Subcutaneous preadipocyte (primary cell): Measurements from ENCODE around the gene PELI3. TPM values are rescaled to one million over a fixed set of nuclear protein-coding genes. Genes with fewer than 3 reads are reported as not detected.

ENCODE experiments used
- small RNA-seq: library from RNA; depleted of rRNA; stranded (forward); fragments of <200 nt; gene quantifications from one replicate; pipeline ENCODE3, GENCODE V24; 2012
- total RNA-seq: library from RNA; depleted of rRNA; stranded (reverse); fragments of >200 nt; gene quantifications from 2 replicates; pipeline ENCODE4 v1.2.3, GENCODE V29; 2012

Gene PELI3, protein sequence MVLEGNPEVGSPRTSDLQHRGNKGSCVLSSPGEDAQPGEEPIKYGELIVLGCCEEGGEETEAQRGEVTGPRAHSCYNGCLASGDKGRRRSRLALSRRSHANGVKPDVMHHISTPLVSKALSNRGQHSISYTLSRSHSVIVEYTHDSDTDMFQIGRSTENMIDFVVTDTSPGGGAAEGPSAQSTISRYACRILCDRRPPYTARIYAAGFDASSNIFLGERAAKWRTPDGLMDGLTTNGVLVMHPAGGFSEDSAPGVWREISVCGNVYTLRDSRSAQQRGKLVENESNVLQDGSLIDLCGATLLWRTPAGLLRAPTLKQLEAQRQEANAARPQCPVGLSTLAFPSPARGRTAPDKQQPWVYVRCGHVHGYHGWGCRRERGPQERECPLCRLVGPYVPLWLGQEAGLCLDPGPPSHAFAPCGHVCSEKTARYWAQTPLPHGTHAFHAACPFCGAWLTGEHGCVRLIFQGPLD
- total RNA-seq, result 8.5 and 11.5 TPM in 2 replicates

DNA sequence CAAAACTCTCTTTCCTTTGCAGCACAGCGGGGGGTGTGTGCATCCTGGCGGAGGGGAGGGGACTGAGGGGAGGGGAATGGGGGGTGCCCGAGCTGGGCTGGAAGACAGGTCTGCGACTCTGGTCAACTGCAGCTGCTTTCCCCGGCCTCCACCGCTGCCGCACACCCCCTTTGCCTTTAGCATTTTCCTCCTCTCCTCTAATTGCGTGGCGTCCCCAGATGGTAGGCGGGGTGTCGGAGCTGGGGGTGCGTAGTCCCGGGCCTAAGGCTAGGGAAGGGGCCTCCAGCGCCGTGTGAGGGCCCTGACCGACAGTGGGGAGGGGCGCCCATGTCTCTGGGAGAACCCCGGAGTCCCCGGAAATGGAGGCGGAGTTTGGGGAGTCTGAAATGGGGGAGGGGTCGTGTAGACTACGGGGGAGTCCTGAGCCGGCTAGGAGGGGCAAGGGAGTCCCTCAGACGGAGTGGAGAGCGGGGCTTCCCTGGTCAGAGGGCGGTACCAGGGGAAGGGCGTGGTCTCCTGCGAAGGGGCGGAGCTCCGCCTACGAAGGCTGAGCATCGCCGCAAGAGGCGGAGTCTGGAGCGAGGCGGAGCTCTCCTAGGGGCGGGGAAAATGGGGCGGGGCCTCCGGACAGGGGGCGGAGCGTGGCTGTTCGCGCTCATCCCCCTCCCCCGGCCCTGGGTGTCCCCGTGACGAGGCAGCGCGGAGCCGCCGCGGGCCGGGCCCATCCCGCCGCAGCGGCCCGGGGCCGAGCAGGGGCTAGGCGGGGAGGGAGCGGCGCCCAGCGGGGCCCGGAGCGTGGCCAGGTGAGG, at the start of gene PELI3:
Gene PELI3, plus strand, starts transcription at position 681 of the 809 bp plus-strand sequence. CDS start 1,224 bp downstream, outside the sequence.

DNA sequence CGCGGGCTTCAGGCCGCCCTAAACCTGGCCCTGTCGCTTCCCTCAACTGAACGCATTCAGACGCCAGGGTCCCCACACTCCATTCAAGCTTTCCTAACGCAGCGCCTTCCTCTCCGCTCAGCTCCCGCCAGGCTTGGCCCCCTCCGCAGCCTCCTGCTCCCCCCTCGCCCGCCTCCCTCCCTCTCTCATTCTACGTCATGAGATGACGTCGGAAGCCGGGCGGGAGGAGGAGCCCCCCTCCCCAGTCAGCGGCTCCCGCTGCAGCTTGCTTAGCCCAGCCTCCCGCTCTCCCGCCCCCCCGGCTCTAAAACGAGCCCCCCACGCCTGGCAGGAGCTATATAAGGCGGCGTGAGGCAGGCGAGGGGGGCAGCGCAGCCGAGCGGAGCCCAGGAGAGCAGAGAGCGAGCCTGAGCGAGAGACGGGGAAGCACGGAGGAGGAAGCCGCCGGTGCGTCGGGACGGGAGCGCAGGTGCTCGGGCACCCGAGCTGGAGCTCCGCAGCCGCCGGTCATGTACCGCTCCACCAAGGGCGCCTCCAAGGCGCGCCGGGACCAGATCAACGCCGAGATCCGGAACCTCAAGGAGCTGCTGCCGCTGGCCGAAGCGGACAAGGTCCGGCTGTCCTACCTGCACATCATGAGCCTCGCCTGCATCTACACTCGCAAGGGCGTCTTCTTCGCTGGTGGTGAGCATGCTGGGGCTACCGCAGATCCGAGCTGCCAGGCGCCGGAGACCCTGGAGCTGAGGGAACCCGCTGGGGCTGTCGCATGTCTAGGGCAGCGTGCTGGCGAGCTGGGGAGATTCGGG, 45.8 kb upstream of the PELI3 start, which contains the start of gene NPAS4:
Gene NPAS4, plus strand, starts transcription at position 365 of the 806 bp plus-strand sequence. Its CDS starts 145 bp downstream, at position 510.

GRCh38 chr11:66438504-66439466, 27.9 kb upstream of the PELI3 start, which contains the start of gene MRPL11:
Gene MRPL11, minus strand, starts transcription at chr11:66438848. Its CDS starts 94 bp downstream, at chr11:66438754.

GRCh38 chr11:66480117-66480938, 13.6 kb downstream of the PELI3 start, which contains the start of gene DPP3:
Gene DPP3, plus strand, starts transcription at chr11:66480434. Its CDS starts 1,767 bp downstream, at chr11:66482201.

DNA sequence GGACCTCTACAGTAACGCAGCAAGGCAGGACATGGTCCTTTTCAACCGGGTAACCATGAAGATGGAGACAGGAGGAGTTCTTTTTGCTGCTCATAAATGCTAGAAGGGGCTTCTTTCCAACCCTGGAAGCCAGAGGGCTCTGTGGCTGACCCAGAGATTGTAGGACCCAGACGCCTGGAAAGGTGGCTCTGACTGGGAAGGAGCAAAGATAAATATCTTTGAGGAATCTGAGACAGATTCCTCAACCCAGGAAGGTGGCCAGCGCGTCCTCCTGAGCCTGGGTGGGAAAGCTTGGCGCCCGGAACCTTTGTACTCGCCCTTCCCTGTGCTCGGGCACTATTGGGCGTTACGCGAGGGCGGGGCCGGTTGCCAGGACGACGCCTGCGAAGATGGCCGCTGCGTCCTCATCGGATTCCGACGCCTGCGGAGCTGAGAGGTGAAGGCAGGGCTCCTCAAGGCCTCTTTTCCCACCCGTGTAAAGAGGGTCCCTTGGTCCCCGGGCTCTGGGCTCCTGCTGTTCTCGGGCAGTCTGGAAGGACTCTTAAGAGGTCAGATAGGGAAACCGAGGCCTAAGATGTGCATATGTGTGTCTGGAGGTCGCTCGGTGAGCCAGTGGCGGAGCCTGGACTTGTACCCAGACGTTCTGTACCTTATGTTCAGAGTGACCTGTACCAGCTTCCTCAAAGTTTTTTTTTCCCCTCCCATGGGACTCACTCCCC, 43.7 kb downstream of the PELI3 start, which contains the start of gene BBS1:
Gene BBS1, plus strand, starts transcription at position 365 of the 719 bp plus-strand sequence. Its CDS starts 25 bp downstream, at position 390.

Small RNA genes within 50 kb of the gene (small RNA-seq; reads per million reads assigned to genes)
- gene RF00416, result not detected

Other genes with a start within 250 kb of the PELI3 start
- gene KLC2, start 209.2 kb upstream of the PELI3 start, total RNA-seq, result 14.0 and 17.0 TPM in 2 replicates
- 81.6 and 93.1 TPM in 2 replicates for gene RAB1B, start 198.3 kb upstream of the PELI3 start, total RNA-seq
- gene CNIH2, start 188.7 kb upstream of the PELI3 start, total RNA-seq, result 0.73 TPM in 1 of 2 replicates, not detected in the other
- 167 and 193 TPM in 2 replicates for gene YIF1A, start 177.8 kb upstream of the PELI3 start, total RNA-seq
- under 0.01 and 0.20 TPM in 2 replicates for gene TMEM151A, start 175.0 kb upstream of the PELI3 start, total RNA-seq
- 63.5 and 135 TPM in 2 replicates for gene CD248, start 149.9 kb upstream of the PELI3 start, total RNA-seq
- 53.3 and 68.2 TPM in 2 replicates for gene RIN1, start 130.5 kb upstream of the PELI3 start, total RNA-seq
- 39.7 and 45.0 TPM in 2 replicates for gene BRMS1, start 121.8 kb upstream of the PELI3 start, total RNA-seq
- 17.2 and 19.8 TPM in 2 replicates for gene B4GAT1, start 119.3 kb upstream of the PELI3 start, total RNA-seq
- gene SLC29A2, start 95.1 kb upstream of the PELI3 start, total RNA-seq, result 0.37 and 0.39 TPM in 2 replicates
- not detected in 2 replicates for gene NPAS4, start 45.9 kb upstream of the PELI3 start, total RNA-seq
- 38.9 and 43.7 TPM in 2 replicates for gene MRPL11, start 28.1 kb upstream of the PELI3 start, total RNA-seq
- 43.4 and 48.5 TPM in 2 replicates for gene DPP3, start 13.5 kb downstream of the PELI3 start, total RNA-seq
- 29.1 and 31.2 TPM in 2 replicates for gene BBS1, start 43.7 kb downstream of the PELI3 start, total RNA-seq
- 8.8 and 12.9 TPM in 2 replicates for gene ZDHHC24, start 79.1 kb downstream of the PELI3 start, total RNA-seq
- gene ACTN3, start 80.0 kb downstream of the PELI3 start, total RNA-seq, result under 0.01 TPM in 1 of 2 replicates, not detected in the other
- 5.3 and 15.4 TPM in 2 replicates for gene CTSF, start 101.7 kb downstream of the PELI3 start, total RNA-seq
- gene CCDC87, start 126.2 kb downstream of the PELI3 start, total RNA-seq, result 0.37 and 0.78 TPM in 2 replicates
- 30.9 and 36.0 TPM in 2 replicates for gene CCS, start 126.3 kb downstream of the PELI3 start, total RNA-seq
- 33.8 and 47.1 TPM in 2 replicates for gene RBM14, start 149.7 kb downstream of the PELI3 start, total RNA-seq
- 90.9 and 93.3 TPM in 2 replicates for gene RBM4, start 171.8 kb downstream of the PELI3 start, total RNA-seq
- 14.0 and 17.0 TPM in 2 replicates for gene RBM4B, start 211.0 kb downstream of the PELI3 start, total RNA-seq